GM23338 (cell line): ENCODE data around the gene HACD3. TPM values are rescaled to one million over a fixed set of nuclear protein-coding genes. Genes with fewer than 3 reads are reported as not detected.

Source experiments
- ATAC-seq: fragments of 200-7000 bp; cut with Tn5 transposase; 3 replicates; pipeline ENCODE4 v1.9.1; 2020
- DNase-seq: peaks from one replicate; pipeline ENCODE4 v3.0.0-alpha.2; 2015; ENCODE audit warnings: low spot score
- H2AFZ ChIP-seq: fragments of 200-600 bp; sonication (generic); 2 replicates; pipeline ENCODE4 v1.8.0; 2016; ENCODE audit warnings: antibody characterized with exemption, mild to moderate bottlenecking, moderate library complexity
- H3F3A ChIP-seq: fragments of 200-600 bp; sonication (generic); replicated peaks from 2 replicates; pipeline ENCODE4 v1.8.0; 2017; ENCODE audit warnings: antibody characterized with exemption, mixed run types, low read depth
- H3K27ac ChIP-seq: fragments of 200-600 bp; sonication (generic); 2 replicates; pipeline ENCODE4 v1.6.1; 2016; ENCODE audit warnings: low read depth
- H3K27me3 ChIP-seq: fragments of 200-600 bp; sonication (generic); 2 replicates; pipeline ENCODE4 v1.8.0; 2016; ENCODE audit warnings: mild to moderate bottlenecking, mixed run types, moderate library complexity; ENCODE audit not compliant: insufficient read depth
- H3K36me3 ChIP-seq: fragments of 200-600 bp; sonication (generic); 2 replicates; pipeline ENCODE4 v1.8.0; 2016; ENCODE audit warnings: mild to moderate bottlenecking; ENCODE audit not compliant: insufficient read depth
- H3K4me1 ChIP-seq: fragments of 200-600 bp; sonication (generic); 2 replicates; pipeline ENCODE4 v1.8.0; 2016; ENCODE audit warnings: mild to moderate bottlenecking, moderate library complexity; ENCODE audit not compliant: insufficient read depth
- H3K4me2 ChIP-seq: fragments of 200-600 bp; sonication (generic); 2 replicates; pipeline ENCODE4 v1.7.1; 2017; ENCODE audit warnings: mixed run types
- H3K4me3 ChIP-seq: fragments of 200-600 bp; sonication (generic); 2 replicates; pipeline ENCODE4 v1.6.1; 2016; ENCODE audit warnings: mixed run types
- H3K79me2 ChIP-seq: fragments of 200-600 bp; sonication (generic); replicated peaks from 2 replicates; pipeline ENCODE4 v1.8.0; 2017; ENCODE audit warnings: mild to moderate bottlenecking; ENCODE audit not compliant: insufficient read depth
- H3K9me2 ChIP-seq: fragments of 200-600 bp; sonication (generic); 2 replicates; pipeline ENCODE4 v1.8.0; 2017; ENCODE audit not compliant: insufficient read depth
- H4K20me1 ChIP-seq: fragments of 200-600 bp; sonication (generic); replicated peaks from 2 replicates; pipeline ENCODE4 v1.8.0; 2017; ENCODE audit warnings: mild to moderate bottlenecking; ENCODE audit not compliant: insufficient read depth
- H3K27ac Mint-ChIP-seq: 2 replicates; pipeline ENCODE4 v1.8.0; 2020; ENCODE audit warnings: inconsistent platforms, mild to moderate bottlenecking, moderate library complexity, mixed read lengths
- H3K27me3 Mint-ChIP-seq: 3 replicates; pipeline ENCODE4 v1.8.0; 2022; ENCODE audit warnings: low read depth, mild to moderate bottlenecking, moderate library complexity, mixed read lengths, inconsistent platforms; ENCODE audit not compliant: insufficient read depth, poor library complexity
- H3K36me3 Mint-ChIP-seq: 3 replicates; pipeline ENCODE4 v1.8.0; 2021; ENCODE audit warnings: low read depth, mild to moderate bottlenecking, inconsistent platforms, moderate library complexity, mixed read lengths
- H3K4me1 Mint-ChIP-seq: 3 replicates; pipeline ENCODE4 v1.8.0; 2020; ENCODE audit warnings: mild to moderate bottlenecking, inconsistent platforms, mixed read lengths
- H3K4me3 Mint-ChIP-seq: 3 replicates; pipeline ENCODE4 v1.8.0; 2021; ENCODE audit warnings: moderate library complexity, mild to moderate bottlenecking, inconsistent platforms, mixed read lengths
- H3K9me3 Mint-ChIP-seq: 3 replicates; pipeline ENCODE4 v1.8.0; 2020; ENCODE audit warnings: moderate library complexity, mild to moderate bottlenecking, inconsistent platforms, mixed read lengths
- CTCF ChIP-seq, 2 experiments: fragments of 200-600 bp in 1 of 2; sonication (generic) in 1 of 2; conservative IDR thresholded peaks; 2 replicates each; pipeline versions ENCODE4 v1.5.1 to v1.6.1; 2016 to 2017; ENCODE audit warnings: antibody characterized with exemption in 2 of 2, low read depth in 2 of 2, mild to moderate bottlenecking in 2 of 2, moderate library complexity in 1 of 2
- EZH2 ChIP-seq: fragments of 200-600 bp; sonication (generic); IDR thresholded peaks from one replicate; pipeline ENCODE4 v1.8.0; 2017; ENCODE audit warnings: antibody characterized with exemption, mild to moderate bottlenecking, low read depth; ENCODE audit not compliant: unreplicated experiment
- EZH2phosphoT487 ChIP-seq: fragments of 200-600 bp; sonication (generic); IDR thresholded peaks from one replicate; pipeline ENCODE4 v1.8.1; 2018; ENCODE audit warnings: antibody characterized with exemption; ENCODE audit not compliant: unreplicated experiment
- JUNB ChIP-seq: IDR thresholded peaks from one replicate; pipeline ENCODE4 v1.6.1; 2016; ENCODE audit warnings: antibody characterized with exemption; ENCODE audit not compliant: unreplicated experiment
- NANOG ChIP-seq: IDR thresholded peaks from 2 replicates; pipeline ENCODE4 v1.6.1; 2016; ENCODE audit warnings: antibody characterized with exemption, borderline replicate concordance
- STAT1 ChIP-seq: IDR thresholded peaks from one replicate; pipeline ENCODE4 v1.6.1; 2016; ENCODE audit warnings: antibody characterized with exemption; ENCODE audit not compliant: unreplicated experiment
- ZNF114 ChIP-seq: fragments of 250-450 bp; sonication (Bioruptor Pico); IDR thresholded peaks from 2 replicates; pipeline ENCODE4 v1.5.0; 2020; ENCODE audit warnings: mild to moderate bottlenecking, moderate library complexity
- polyA plus RNA-seq: library from polyadenylated mRNA; unstranded; fragments of >200 nt; fragmentation: Nextera tagmentation; extraction: Ambion mirVana; gene quantifications from 2 replicates; pipeline ENCODE4 v1.2.1, GENCODE V29; 2016
- total RNA-seq: library from RNA; depleted of rRNA; stranded (reverse); fragments of >200 nt; shearing (Covaris generic); gene quantifications from 2 replicates; pipeline ENCODE4 v1.2.3, GENCODE V29; 2014
- TF ChIP-seq, protein P1 (sequence below): fragments of 250-450 bp; sonication (Bioruptor Pico); IDR thresholded peaks from 2 replicates; pipeline ENCODE4 v1.5.0; 2020; ENCODE audit warnings: mild to moderate bottlenecking, moderate library complexity

HACD3 gene
- total and polyA plus RNA-seq, 2 experiments from 2014 or later, result 123 to 131 TPM

DNA sequence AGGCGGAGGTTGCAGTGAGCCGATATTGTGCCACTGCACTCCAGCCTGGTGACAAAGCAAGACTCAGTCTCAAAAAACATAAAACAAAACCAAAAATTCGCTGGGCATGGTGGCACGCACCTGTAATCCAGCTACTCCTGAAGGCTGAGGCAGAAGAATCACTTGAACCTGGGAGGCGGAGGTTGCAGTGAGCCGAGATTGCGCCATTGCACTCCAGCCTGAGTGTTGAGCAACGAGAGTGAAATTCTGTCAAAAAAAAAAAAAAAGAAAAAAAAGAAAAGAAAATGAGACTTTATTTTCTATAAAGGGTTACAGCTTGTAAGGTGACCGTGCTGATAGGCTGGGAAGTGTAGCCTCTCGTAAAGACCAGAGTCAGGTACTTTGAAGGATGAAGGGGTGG lies 6.0 kb upstream of the HACD3 start:
- Histone ChIP-seq H4K20me1 (no peaks in the 10 kb centered on the region), H3K4me2 (no peak overlapping the region), H3K27me3 (no peaks in the 10 kb centered on the region), H3K4me3 (no peak overlapping the region), H3K9me2 (no peaks in the 10 kb centered on the region), H3K27ac (no peak overlapping the region), H3F3A (peaks cover 6% of the 10 kb centered on the region; the same call in 1 of the 2 replicates), H3K79me2 (no peaks in the 10 kb centered on the region), H3K4me1 (no peaks in the 10 kb centered on the region; the same call in 1 of the 2 replicates), H2AFZ (no peak overlapping the region), H3K36me3 (no peaks in the 10 kb centered on the region)
- no peak overlapping the region for H3K27ac Mint-ChIP-seq
- peaks cover 9% of the 10 kb centered on the region for H3K27me3 Mint-ChIP-seq
- no peaks in the 10 kb centered on the region; the same call in 2 of the 3 replicates for H3K9me3 Mint-ChIP-seq
- no peak for DNase-seq
- no peak overlapping the region for H3K4me3 Mint-ChIP-seq
- ATAC-seq, result no peak
- H3K4me1 Mint-ChIP-seq, result peaks cover 10% of the 10 kb centered on the region
- TF ChIP-seq, protein P1, sequence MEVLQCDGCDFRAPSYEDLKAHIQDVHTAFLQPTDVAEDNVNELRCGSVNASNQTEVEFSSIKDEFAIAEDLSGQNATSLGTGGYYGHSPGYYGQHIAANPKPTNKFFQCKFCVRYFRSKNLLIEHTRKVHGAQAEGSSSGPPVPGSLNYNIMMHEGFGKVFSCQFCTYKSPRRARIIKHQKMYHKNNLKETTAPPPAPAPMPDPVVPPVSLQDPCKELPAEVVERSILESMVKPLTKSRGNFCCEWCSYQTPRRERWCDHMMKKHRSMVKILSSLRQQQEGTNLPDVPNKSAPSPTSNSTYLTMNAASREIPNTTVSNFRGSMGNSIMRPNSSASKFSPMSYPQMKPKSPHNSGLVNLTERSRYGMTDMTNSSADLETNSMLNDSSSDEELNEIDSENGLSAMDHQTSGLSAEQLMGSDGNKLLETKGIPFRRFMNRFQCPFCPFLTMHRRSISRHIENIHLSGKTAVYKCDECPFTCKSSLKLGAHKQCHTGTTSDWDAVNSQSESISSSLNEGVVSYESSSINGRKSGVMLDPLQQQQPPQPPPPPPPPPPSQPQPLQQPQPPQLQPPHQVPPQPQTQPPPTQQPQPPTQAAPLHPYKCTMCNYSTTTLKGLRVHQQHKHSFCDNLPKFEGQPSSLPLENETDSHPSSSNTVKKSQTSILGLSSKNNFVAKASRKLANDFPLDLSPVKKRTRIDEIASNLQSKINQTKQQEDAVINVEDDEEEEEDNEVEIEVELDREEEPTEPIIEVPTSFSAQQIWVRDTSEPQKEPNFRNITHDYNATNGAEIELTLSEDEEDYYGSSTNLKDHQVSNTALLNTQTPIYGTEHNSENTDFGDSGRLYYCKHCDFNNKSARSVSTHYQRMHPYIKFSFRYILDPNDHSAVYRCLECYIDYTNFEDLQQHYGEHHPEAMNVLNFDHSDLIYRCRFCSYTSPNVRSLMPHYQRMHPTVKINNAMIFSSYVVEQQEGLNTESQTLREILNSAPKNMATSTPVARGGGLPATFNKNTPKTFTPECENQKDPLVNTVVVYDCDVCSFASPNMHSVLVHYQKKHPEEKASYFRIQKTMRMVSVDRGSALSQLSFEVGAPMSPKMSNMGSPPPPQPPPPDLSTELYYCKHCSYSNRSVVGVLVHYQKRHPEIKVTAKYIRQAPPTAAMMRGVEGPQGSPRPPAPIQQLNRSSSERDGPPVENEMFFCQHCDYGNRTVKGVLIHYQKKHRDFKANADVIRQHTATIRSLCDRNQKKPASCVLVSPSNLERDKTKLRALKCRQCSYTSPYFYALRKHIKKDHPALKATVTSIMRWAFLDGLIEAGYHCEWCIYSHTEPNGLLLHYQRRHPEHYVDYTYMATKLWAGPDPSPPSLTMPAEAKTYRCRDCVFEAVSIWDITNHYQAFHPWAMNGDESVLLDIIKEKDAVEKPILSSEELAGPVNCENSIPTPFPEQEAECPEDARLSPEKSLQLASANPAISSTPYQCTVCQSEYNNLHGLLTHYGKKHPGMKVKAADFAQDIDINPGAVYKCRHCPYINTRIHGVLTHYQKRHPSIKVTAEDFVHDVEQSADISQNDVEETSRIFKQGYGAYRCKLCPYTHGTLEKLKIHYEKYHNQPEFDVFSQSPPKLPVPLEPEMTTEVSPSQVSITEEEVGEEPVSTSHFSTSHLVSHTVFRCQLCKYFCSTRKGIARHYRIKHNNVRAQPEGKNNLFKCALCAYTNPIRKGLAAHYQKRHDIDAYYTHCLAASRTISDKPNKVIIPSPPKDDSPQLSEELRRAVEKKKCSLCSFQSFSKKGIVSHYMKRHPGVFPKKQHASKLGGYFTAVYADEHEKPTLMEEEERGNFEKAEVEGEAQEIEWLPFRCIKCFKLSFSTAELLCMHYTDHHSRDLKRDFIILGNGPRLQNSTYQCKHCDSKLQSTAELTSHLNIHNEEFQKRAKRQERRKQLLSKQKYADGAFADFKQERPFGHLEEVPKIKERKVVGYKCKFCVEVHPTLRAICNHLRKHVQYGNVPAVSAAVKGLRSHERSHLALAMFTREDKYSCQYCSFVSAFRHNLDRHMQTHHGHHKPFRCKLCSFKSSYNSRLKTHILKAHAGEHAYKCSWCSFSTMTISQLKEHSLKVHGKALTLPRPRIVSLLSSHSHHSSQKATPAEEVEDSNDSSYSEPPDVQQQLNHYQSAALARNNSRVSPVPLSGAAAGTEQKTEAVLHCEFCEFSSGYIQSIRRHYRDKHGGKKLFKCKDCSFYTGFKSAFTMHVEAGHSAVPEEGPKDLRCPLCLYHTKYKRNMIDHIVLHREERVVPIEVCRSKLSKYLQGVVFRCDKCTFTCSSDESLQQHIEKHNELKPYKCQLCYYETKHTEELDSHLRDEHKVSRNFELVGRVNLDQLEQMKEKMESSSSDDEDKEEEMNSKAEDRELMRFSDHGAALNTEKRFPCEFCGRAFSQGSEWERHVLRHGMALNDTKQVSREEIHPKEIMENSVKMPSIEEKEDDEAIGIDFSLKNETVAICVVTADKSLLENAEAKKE, result no peak
- no peak for TF ChIP-seq EZH2
- no peak for TF ChIP-seq EZH2phosphoT487
- TF ChIP-seq CTCF (conservative IDR thresholded peaks at IDR 0.05; ENCODE audit: low read depth in 2 of 2), result no peak
- no peak for TF ChIP-seq NANOG
- no peak for TF ChIP-seq JUNB
- no peak for TF ChIP-seq STAT1
- no peak for TF ChIP-seq ZNF114
- no peaks in the 10 kb centered on the region for H3K36me3 Mint-ChIP-seq
